K562 (cell line): ENCODE data around the gene PITPNC1. TPM values are rescaled to one million over a fixed set of nuclear protein-coding genes. Genes with fewer than 3 reads are reported as not detected.

ENCODE experiments used
- ATF7 ChIP-seq: fragments of 450-650 bp; IDR thresholded peaks from 2 replicates; pipeline ENCODE4 v1.7.1; 2014; ENCODE audit warnings: mild to moderate bottlenecking, moderate library complexity
- BACH1 ChIP-seq: fragments of 200-800 bp; sonication (Bioruptor generic); IDR thresholded peaks from 2 replicates; pipeline ENCODE4 v1.6.1; 2016; ENCODE audit warnings: missing genetic modification characterization, missing compliant biosample characterization
- BRD9 ChIP-seq: fragments of 450-650 bp; IDR thresholded peaks from 2 replicates; pipeline ENCODE4 v1.6.1; 2018; ENCODE audit warnings: low read depth; ENCODE audit not compliant: partially characterized antibody
- CBFA2T3 ChIP-seq: fragments of 450-650 bp; IDR thresholded peaks from 2 replicates; pipeline ENCODE4 v1.6.1; 2017
- CEBPG ChIP-seq, 3 experiments: fragments of 200-800 bp in 1 of 3; sonication (Bioruptor generic) in 1 of 3; sonication (generic) in 1 of 3; formaldehyde crosslinking in 1 of 3; IDR thresholded peaks in 2 of 3; conservative IDR thresholded peaks in 1 of 3; 2 replicates each; pipeline versions ENCODE4 v1.6.1 to v1.8.0; 2016 to 2022; ENCODE audit warnings: missing compliant biosample characterization in 2 of 3, missing genetic modification characterization in 2 of 3, mild to moderate bottlenecking in 1 of 3, missing genetic modification reagents in 1 of 3
- FOXK1 ChIP-seq: sonication (generic); formaldehyde crosslinking; IDR thresholded peaks from 2 replicates; pipeline ENCODE4 v1.8.0; 2022; ENCODE audit warnings: missing genetic modification reagents, mild to moderate bottlenecking, borderline replicate concordance
- FOXK2 ChIP-seq, 2 experiments: fragments of 450-650 bp; IDR thresholded peaks in 1 of 2; conservative IDR thresholded peaks in 1 of 2; 2 replicates each; pipeline ENCODE4 v1.6.1; 2016; ENCODE audit warnings: low read depth in 2 of 2, mild to moderate bottlenecking in 1 of 2
- HDGF ChIP-seq: fragments of 450-650 bp; IDR thresholded peaks from 2 replicates; pipeline ENCODE4 v1.6.1; 2016
- JUND ChIP-seq, 2 experiments: IDR thresholded peaks; 2 replicates in 1 of 2; 3 replicates in 1 of 2; pipeline ENCODE4 v1.6.1; 2011; ENCODE audit warnings: borderline replicate concordance in 2 of 2, low read depth in 2 of 2, low read length in 2 of 2, improper control_type of control experiment in 1 of 2, missing biosample characterization in 1 of 2, missing genetic modification characterization in 1 of 2, missing genetic modification reagents in 1 of 2
- KLF6 ChIP-seq: fragments of 250-450 bp; sonication (Bioruptor Pico); IDR thresholded peaks from 2 replicates; pipeline ENCODE4 v1.4.0; 2020; ENCODE audit warnings: mild to moderate bottlenecking, moderate library complexity, borderline replicate concordance
- OTX1 ChIP-seq: fragments of 450-650 bp; formaldehyde crosslinking; IDR thresholded peaks from 2 replicates; pipeline ENCODE4 v1.4.0; 2022; ENCODE audit warnings: mild to moderate bottlenecking
- PHB2 ChIP-seq: fragments of 450-650 bp; IDR thresholded peaks from 2 replicates; pipeline ENCODE4 v1.6.1; 2017; ENCODE audit warnings: low read depth
- POLR2H ChIP-seq: IDR thresholded peaks from 2 replicates; pipeline ENCODE4 v1.6.1; 2016; ENCODE audit warnings: missing genetic modification characterization, low read depth, mild to moderate bottlenecking, control low read depth, missing compliant biosample characterization, moderate library complexity
- SP1 ChIP-seq: sonication (generic); formaldehyde crosslinking; IDR thresholded peaks from 2 replicates; pipeline ENCODE4 v1.8.1; 2022; ENCODE audit warnings: mild to moderate bottlenecking, missing genetic modification reagents
- ZNF586 ChIP-seq: fragments of 450-650 bp; formaldehyde crosslinking; conservative IDR thresholded peaks from 2 replicates; pipeline ENCODE4 v1.4.0; 2020; ENCODE audit warnings: mild to moderate bottlenecking, moderate library complexity
- polyA plus RNA-seq, 8 experiments: library from polyadenylated mRNA; depleted of rRNA in 4 of 8; stranded (reverse) in 5 of 8; unstranded in 3 of 8; fragments of >200 nt; fragmentation: Nextera tagmentation in 2 of 8; fragmentation: Illumina TruSeq in 1 of 8; extraction: Ambion mirVana in 2 of 8; extraction: Trizol in 1 of 8; gene quantifications; 2 replicates each; pipeline versions ENCODE4 v1.2.1 to v1.2.3, GENCODE V29; 2011 to 2014; ENCODE audit warnings: inconsistent platforms in 1 of 8, missing spikeins in 1 of 8
- total RNA-seq, 7 experiments: library from RNA; depleted of rRNA in 6 of 7; stranded (reverse); fragments of >200 nt in 6 of 7; fragmentation: Illumina TruSeq in 2 of 7; extraction: Trizol in 2 of 7; gene quantifications; 2 replicates each; pipeline versions ENCODE4 v1.2.1 to v1.2.3, GENCODE V29; 2011 to 2021; ENCODE audit warnings: low replicate concordance in 1 of 7
- TF ChIP-seq, protein P1 (sequence below): fragments of 450-650 bp; IDR thresholded peaks from 2 replicates; pipeline ENCODE4 v1.6.1; 2016; ENCODE audit warnings: low read depth
- TF ChIP-seq, protein P2 (sequence below): fragments of 250-450 bp; sonication (Bioruptor Pico); IDR thresholded peaks from 2 replicates; pipeline ENCODE4 v1.4.0; 2020; ENCODE audit warnings: borderline replicate concordance

PITPNC1 gene
- total and polyA plus RNA-seq, 9 of the 15 experiments (the other 6 are each of a cell fraction or from before 2014, with no cell fraction given), result 0.11 to 1.1 (median 0.65) TPM

DNA sequence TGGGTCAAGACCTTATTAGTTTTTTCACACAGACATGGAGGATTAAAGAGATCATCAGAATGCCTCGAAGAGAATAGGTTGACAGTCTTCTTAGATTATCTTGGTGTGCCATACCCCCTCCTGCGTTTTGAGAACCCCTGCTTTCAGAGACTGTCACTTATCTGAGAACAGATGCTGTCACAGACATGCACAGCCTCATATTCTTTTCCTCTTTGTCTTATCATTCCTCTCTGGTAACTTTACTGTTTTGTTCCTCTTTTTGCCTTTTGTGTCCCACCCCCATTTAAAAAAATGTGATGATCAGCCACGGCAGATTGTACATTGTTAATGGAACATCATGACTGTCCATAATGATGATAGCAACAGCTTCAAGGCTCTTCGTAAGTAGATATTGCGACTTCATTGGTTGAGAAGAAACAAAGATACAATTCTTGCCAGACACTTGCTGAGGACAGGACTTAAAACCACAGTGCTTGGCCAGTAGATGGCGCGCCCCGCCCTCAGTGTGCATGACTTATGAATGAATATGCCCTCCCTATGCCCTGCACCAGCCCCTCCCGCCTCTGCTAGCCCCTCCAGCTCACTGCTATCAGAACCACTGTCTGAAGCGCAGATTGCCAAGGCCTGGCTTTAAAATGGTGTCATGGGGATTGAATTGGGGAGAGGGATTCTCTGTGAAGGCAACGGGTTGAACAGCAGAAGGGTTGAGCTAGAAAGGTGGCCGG is 2.6 kb upstream of the PITPNC1 start (continued):
- TF ChIP-seq, protein P1, sequence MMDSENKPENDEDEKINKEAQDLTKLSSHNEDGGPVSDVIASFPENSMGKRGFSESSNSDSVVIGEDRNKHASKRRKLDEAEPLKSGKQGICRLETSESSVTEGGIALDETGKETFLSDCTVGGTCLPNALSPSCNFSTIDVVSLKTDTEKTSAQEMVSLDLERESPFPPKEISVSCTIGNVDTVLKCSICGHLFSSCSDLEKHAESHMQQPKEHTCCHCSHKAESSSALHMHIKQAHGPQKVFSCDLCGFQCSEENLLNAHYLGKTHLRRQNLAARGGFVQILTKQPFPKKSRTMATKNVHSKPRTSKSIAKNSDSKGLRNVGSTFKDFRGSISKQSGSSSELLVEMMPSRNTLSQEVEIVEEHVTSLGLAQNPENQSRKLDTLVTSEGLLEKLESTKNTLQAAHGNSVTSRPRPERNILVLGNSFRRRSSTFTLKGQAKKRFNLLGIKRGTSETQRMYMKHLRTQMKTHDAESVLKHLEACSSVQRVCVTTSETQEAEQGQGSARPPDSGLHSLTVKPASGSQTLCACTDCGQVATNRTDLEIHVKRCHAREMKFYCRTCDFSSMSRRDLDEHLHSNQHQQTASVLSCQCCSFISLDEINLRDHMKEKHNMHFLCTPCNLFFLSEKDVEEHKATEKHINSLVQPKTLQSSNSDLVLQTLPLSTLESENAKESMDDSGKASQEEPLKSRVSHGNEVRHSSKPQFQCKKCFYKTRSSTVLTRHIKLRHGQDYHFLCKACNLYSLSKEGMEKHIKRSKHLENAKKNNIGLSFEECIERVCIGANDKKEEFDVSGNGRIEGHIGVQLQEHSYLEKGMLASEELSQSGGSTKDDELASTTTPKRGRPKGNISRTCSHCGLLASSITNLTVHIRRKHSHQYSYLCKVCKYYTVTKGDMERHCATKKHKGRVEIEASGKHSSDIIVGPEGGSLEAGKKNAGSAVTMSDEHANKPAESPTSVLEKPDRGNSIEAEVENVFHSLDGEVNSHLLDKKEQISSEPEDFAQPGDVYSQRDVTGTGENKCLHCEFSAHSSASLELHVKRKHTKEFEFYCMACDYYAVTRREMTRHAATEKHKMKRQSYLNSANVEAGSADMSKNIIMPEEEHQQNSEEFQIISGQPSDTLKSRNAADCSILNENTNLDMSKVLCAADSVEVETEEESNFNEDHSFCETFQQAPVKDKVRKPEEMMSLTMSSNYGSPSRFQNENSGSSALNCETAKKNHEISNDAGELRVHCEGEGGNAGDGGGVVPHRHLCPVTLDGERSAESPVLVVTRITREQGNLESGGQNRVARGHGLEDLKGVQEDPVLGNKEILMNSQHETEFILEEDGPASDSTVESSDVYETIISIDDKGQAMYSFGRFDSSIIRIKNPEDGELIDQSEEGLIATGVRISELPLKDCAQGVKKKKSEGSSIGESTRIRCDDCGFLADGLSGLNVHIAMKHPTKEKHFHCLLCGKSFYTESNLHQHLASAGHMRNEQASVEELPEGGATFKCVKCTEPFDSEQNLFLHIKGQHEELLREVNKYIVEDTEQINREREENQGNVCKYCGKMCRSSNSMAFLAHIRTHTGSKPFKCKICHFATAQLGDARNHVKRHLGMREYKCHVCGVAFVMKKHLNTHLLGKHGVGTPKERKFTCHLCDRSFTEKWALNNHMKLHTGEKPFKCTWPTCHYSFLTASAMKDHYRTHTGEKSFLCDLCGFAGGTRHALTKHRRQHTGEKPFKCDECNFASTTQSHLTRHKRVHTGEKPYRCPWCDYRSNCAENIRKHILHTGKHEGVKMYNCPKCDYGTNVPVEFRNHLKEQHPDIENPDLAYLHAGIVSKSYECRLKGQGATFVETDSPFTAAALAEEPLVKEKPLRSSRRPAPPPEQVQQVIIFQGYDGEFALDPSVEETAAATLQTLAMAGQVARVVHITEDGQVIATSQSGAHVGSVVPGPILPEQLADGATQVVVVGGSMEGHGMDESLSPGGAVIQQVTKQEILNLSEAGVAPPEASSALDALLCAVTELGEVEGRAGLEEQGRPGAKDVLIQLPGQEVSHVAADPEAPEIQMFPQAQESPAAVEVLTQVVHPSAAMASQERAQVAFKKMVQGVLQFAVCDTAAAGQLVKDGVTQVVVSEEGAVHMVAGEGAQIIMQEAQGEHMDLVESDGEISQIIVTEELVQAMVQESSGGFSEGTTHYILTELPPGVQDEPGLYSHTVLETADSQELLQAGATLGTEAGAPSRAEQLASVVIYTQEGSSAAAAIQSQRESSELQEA, result no peak
- TF ChIP-seq OTX1 (CRISPR knock-in tag) (no peak), ATF7 (peak; percentile 74), BRD9 (peak; percentile 12), ZNF586 (CRISPR knock-in tag) (no peak), KLF6 (CRISPR knock-in tag) (no peak), POLR2H (tag) (no peak), PHB2 (peak; percentile 79), BACH1 (tag) (no peak), FOXK2 (conservative IDR thresholded peaks at IDR 0.05 in 1 of 2, IDR thresholded peaks at IDR 0.05 in 1 of 2; ENCODE audit: low read depth in 2 of 2) (peak; percentile 62 to 73; a peak in 3 of 4 replicates), SP1 (CRISPR knock-in tag) (peak; percentile 61; the same call in 1 of the 2 replicates), CEBPG (CRISPR knock-in tag; IDR thresholded peaks at IDR 0.05) (peak; percentile 43; the same call in 1 of the 2 replicates), CEBPG (tag; conservative IDR thresholded peaks at IDR 0.05 in 1 of 2, IDR thresholded peaks at IDR 0.05 in 1 of 2) (no peak), FOXK1 (CRISPR knock-in tag) (peak; percentile 29; the same call in 1 of the 2 replicates), HDGF (no peak), CBFA2T3 (peak; percentile 97), JUND (IDR thresholded peaks at IDR 0.05; ENCODE audit: borderline replicate concordance, low read depth, low read length) (0 out of 2 replicates have a peak, but pooled peaks have one; percentile 3), JUND (tag; IDR thresholded peaks at IDR 0.05; ENCODE audit: borderline replicate concordance, low read depth, low read length) (peak; percentile 67; the same call in 2 of the 3 replicates)
- TF ChIP-seq, protein P2, sequence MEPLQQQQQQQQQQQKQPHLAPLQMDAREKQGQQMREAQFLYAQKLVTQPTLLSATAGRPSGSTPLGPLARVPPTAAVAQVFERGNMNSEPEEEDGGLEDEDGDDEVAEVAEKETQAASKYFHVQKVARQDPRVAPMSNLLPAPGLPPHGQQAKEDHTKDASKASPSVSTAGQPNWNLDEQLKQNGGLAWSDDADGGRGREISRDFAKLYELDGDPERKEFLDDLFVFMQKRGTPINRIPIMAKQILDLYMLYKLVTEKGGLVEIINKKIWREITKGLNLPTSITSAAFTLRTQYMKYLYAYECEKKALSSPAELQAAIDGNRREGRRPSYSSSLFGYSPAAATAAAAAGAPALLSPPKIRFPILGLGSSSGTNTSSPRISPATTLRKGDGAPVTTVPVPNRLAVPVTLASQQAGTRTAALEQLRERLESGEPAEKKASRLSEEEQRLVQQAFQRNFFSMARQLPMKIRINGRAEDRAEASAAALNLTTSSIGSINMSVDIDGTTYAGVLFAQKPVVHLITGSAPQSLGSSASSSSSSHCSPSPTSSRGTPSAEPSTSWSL (CRISPR knock-in tag), result no peak
